CD1c-positive myeloid dendritic cell (primary cell): ENCODE results near the gene MKNK1.
A peak's percentile ranks its signal among the peaks of the same experiment; 100 is the strongest.

Experiments
- DNase-seq: peaks from one replicate; pipeline ENCODE4 v3.0.0-alpha.2; 2016; ENCODE audit errors: extremely low spot score

MKNK1 gene

GRCh38 chr1:46522184-46522968, 81.7 kb downstream of the MKNK1 start:
- DNase-seq, result peak; percentile 44

GRCh38 chr1:46521414-46521813, 82.7 kb downstream of the MKNK1 start:
- DNase-seq, result no peak

- DNase-seq, result no peak
These were observed 83.8 kb downstream of the MKNK1 start for GRCh38 chr1:46520063-46520911.

GRCh38 chr1:46519209-46519608, 84.9 kb downstream of the MKNK1 start:
- no peak for DNase-seq

- DNase-seq, result no peak
These were observed 86.1 kb downstream of the MKNK1 start for GRCh38 chr1:46517932-46518498.

- DNase-seq, result no peak
These were observed 87.0 kb downstream of the MKNK1 start for GRCh38 chr1:46517010-46517600.

GRCh38 chr1:46516200-46516950, 87.7 kb downstream of the MKNK1 start:
- no peak for DNase-seq

GRCh38 chr1:46515576-46515975, 88.5 kb downstream of the MKNK1 start:
- DNase-seq, result no peak

- no peak for DNase-seq
These were observed 90.5 kb downstream of the MKNK1 start for GRCh38 chr1:46513536-46513935.

GRCh38 chr1:46512792-46513190, 91.3 kb downstream of the MKNK1 start:
- DNase-seq, result no peak

- DNase-seq, result no peak
These were observed 91.8 kb downstream of the MKNK1 start for GRCh38 chr1:46512135-46512791.

- DNase-seq, result no peak
These were observed 93.1 kb downstream of the MKNK1 start for GRCh38 chr1:46510998-46511365.

- no peak for DNase-seq
These were observed 93.6 kb downstream of the MKNK1 start for GRCh38 chr1:46510341-46510997.

GRCh38 chr1:46508757-46509156, 95.3 kb downstream of the MKNK1 start:
- DNase-seq, result peak; percentile 20
